ENCODE measurements around the gene FAIM.

Gene FAIM

DNA sequence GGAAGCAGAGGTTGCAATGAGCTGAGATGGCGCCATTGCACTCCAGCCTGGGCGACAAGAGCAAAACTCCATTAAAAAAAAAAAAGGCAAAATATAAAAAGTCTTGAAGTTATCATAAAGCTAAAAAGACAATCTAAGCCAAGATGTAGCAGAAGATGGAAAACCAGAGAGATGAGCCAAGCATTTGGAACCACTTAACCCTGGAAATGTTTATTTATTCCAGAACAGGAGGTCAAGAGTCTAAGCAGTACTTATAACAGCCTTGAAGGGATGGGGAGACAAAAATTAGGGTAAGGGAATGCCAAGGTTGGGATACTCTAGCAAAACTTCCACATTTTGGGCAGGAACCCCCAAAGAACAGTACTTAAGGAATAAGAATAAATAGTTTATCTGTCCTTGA lies 30.1 kb downstream of the FAIM start:
- DNase-seq (ENCODE audit: low spot score): no peak
- in situ Hi-C loops (cut with MboI; ENCODE audit: low sequenced_read_pairs, unreplicated experiment): no loop called here
- no peak for TF ChIP-seq CTCF (IDR thresholded peaks at IDR 0.05; ENCODE audit: borderline replicate concordance, control extremely low read depth, extremely low read depth, insufficient read depth, missing control alignments)

GRCh38 chr3:138640537-138640936 lies 32.0 kb downstream of the FAIM start:
- DNase-seq (ENCODE audit: low spot score): no peak
- TF ChIP-seq CTCF (IDR thresholded peaks at IDR 0.05; ENCODE audit: borderline replicate concordance, control extremely low read depth, extremely low read depth, insufficient read depth, missing control alignments): no peak
- in situ Hi-C loops (cut with MboI; ENCODE audit: low sequenced_read_pairs, unreplicated experiment): no loop called here

DNA sequence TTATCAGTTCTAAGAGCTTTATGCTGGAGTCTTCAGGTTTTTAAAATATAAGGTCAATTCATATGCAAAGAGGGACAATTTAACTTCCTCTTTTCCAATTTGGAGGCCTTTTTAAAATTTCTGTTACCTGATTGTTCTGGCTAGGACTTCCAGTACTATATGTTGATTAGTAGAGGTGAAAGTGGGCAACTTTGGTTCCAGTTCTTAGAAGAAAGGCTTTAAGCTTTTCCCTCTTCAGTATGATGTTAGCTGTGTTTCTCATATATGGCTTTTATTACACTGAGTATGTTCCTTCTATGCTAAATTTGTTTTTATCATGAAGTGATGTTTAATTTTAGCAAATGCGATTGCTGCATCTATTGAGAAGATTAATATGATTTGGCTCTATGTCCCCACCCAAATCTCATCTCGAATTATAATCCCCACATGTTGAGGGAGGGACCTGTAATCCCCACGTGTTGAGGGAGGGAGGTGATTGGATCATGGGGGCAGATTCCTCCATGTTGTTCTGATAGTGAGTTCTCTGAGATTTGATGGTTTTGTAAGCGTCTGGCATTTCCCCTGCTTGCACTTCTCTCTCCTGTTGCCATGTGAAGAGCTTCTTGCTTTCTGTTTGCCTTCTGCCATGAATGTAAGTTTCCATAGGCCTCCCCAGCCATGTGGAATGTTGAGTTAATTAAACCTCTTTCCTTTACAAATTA lies 33.8 kb downstream of the FAIM start:
- DNase-seq (ENCODE audit: low spot score): no peak
- no peak for TF ChIP-seq CTCF (IDR thresholded peaks at IDR 0.05; ENCODE audit: borderline replicate concordance, control extremely low read depth, extremely low read depth, insufficient read depth, missing control alignments)
- in situ Hi-C loops (cut with MboI; ENCODE audit: low sequenced_read_pairs, unreplicated experiment): no loop called here

DNA sequence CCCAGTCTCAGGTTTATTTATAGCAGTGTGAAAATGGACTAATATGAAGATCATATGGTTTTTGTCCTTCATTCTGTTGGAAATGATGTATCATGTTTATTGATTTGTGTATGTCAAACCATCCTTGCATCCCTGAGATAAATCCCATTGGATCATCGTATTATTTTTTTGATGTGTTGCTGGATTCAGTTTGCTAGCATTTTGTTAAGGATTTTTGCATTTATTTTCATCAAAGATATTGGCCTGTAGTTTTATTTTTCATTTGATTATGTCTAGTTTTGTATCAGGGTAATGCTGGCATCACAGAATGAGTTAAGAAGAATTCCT lies 34.3 kb downstream of the FAIM start:
- no peak for TF ChIP-seq CTCF (IDR thresholded peaks at IDR 0.05; ENCODE audit: borderline replicate concordance, control extremely low read depth, extremely low read depth, insufficient read depth, missing control alignments)
- no peak for DNase-seq (ENCODE audit: low spot score)
- in situ Hi-C loops (cut with MboI; ENCODE audit: low sequenced_read_pairs, unreplicated experiment): no loop called here

GRCh38 chr3:138646008-138646407 lies 37.4 kb downstream of the FAIM start:
- DNase-seq (ENCODE audit: low spot score): no peak
- no peak for TF ChIP-seq CTCF (IDR thresholded peaks at IDR 0.05; ENCODE audit: borderline replicate concordance, control extremely low read depth, extremely low read depth, insufficient read depth, missing control alignments)
- in situ Hi-C loops (cut with MboI; ENCODE audit: low sequenced_read_pairs, unreplicated experiment): no loop called here

DNA sequence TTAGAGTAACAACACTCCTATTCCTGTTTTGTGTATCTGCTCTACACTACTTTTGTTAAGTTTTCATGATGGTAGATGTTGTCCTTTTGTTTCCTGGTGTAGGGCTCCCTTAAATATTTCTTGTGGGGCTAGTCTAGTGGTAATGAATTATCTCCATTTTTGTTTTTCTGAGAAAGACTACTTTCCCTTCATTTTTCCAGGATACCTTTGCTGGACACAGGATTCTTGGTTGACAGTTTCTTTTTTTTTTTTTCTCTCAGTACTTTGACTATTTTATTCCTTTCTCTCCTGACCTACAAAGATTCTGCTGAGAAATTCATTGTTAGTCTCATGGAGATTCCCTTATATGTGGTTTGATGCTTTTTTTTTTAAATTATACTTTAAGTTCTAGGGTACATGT lies 37.9 kb downstream of the FAIM start:
- DNase-seq (ENCODE audit: low spot score): no peak
- no peak for TF ChIP-seq CTCF (IDR thresholded peaks at IDR 0.05; ENCODE audit: borderline replicate concordance, control extremely low read depth, extremely low read depth, insufficient read depth, missing control alignments)
- in situ Hi-C loops (cut with MboI; ENCODE audit: low sequenced_read_pairs, unreplicated experiment): no loop called here
